ENCODE measurements around the gene KAT6B.
A peak's percentile ranks its signal among the peaks of the same experiment; 100 is the strongest.

The KAT6B gene

GRCh38 chr10:74824184-74824899 is 2.1 kb upstream of the KAT6B start:
- no peak for DNase-seq

GRCh38 chr10:74824900-74825370 is 1.5 kb upstream of the KAT6B start:
- DNase-seq = peak; percentile 14

DNA sequence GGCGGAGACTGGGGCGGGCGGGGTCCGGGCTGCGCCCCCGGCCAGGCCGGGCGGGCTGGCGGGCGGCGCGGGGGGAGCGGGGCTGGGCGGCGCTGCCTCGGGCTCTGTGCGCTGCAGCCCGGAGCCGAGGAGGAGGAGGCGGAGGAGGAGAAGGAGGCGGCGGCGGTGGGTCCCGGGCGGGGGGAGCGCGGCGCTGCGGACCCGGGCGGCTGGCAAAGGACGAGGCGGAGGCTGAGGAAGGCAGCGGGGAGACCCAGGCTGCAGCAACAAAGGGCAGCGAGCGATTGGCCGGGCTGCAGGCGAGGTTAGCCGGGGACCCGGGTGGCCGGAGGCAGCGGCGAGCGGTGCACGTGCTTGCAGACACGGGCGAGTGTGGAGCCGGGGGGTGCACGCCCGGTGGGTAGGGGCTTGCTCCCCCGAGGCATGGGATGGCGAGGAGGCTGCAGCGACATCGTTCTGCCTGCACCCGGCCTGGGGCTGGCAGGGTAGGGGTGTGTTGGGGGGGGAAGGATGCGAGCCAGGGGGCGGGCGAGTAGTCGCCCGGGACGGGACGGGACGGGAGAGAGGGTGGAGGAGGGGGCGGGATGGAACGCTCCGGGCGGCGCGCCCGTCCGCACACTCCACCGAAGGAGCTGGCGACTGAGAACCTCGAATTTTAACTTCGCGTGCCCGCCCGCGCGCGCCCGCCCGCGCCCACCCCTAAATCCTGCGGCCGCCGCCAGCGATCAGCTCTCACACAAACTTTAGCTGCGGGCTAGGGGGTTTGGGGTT is 844 bp upstream of the KAT6B start:
- peak; percentile 41 for DNase-seq

DNA sequence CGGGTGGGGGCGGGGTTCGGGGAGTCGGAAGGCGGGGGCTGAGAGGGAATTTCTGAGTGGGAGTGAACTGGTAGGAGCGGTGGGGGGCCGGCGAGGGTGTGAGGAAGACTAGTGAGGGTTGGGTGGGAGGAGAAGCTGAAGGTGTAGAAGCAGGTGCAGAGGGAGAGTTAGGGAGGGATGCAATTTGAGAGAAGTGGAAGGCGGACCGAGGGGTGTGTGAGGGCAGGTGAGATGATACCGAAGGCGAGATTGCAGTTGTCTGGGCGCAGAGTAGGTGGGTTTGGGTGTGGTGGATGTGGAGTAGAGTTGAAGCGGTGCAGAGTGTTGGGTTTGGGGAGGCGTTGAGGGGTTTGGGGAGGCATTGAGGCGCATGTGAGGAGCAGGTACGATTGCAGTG is 643 bp downstream of the KAT6B start:
- DNase-seq = no peak

GRCh38 chr10:74827694-74828093 is 1.3 kb downstream of the KAT6B start:
- no peak for DNase-seq

- no peak for DNase-seq
Observed at GRCh38 chr10:74828946-74829345, 2.5 kb downstream of the KAT6B start.

DNA sequence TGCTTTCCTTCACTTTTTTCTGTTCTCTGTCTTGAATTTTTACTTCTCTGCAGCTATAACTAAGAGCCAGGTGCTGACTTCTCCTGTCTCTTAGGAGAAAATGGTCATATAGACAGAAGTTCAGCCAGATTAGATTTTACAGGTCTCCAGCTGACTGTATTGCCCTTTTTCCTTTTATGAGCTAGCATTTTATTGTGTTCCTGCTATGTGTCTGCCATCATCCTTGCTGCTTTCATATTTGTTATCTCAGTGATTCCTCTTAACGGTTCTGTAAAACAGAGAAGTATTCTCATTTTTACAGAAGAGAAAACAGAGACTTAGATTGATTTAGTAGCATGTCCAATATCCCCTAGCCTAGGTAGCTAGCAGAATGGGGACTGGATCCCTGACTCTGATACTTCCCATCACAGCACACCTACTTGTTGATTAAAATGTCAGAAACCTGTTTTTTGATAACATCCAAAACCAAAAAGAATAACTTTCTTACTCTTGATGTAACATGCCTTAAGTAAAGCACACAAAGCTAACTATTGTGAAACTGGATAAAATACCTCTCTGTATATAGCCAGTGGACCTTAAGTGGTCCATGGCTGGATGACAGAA is 5.2 kb downstream of the KAT6B start:
- DNase-seq = no peak

GRCh38 chr10:74835963-74836362 is 9.6 kb downstream of the KAT6B start:
- DNase-seq = no peak

DNA sequence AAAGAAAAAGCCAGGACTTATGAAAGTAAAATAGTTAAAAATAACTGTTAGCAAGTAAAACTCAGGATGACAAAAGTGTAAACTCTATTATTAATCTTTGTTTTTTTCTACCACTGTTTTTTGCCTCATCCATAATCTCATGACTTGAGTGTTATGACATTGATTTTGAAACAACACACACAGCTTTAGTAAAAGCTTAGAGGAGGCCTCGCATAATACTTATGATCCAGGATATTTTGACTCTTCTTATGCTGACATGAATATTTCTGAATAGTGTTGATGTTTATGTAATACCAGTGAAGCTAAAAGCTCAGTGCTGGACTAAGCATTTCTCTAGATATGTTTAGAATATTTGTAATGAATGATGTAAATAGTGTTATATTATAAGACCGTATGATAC is 10.5 kb downstream of the KAT6B start:
- no peak for DNase-seq

DNA sequence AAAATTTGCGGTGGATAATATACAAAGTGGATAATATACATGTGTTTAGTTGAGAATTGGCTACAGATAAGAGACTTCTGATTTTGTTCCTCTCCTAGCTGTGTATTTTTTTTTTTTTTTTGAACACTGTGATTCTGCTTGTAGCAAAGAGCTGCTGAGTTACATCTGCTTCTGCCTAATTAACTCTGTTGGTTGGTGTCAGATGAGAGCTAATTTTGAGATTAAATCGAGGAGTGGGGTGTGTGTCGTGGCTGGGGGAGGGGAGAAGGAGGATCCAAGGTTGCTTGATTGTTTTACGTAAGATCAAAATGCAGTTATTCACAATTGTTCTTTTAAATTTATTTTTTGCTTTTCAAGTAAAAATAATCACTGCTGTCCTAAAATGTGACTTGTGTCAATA is 11.3 kb downstream of the KAT6B start:
- DNase-seq = no peak

GRCh38 chr10:74839708-74840107 is 13.3 kb downstream of the KAT6B start:
- no peak for DNase-seq

GRCh38 chr10:74841265-74841973 is 15.0 kb downstream of the KAT6B start:
- DNase-seq = no peak

- no peak for DNase-seq
Observed at GRCh38 chr10:74842301-74842954, 16.0 kb downstream of the KAT6B start.

DNA sequence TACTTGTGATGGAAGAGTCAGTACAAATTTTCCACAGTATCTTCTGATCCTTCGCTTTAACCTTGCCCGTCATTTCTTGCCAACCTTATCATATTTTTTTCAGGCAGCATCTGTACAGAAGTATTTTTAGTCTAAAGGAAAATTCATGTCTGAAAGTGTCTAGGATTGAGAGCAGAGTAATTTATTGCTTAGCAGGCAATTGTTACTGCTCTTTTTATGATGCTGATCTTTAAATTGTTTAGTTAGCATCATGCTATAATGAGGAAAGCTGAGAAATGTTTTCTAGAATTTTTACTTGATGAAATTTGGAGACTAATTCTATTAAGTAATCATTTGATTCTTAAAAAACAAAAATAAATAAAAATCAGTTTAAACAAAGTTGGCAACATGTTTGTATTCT is 20.6 kb downstream of the KAT6B start:
- DNase-seq = no peak

GRCh38 chr10:74851831-74852230 is 25.4 kb downstream of the KAT6B start:
- DNase-seq = no peak

DNA sequence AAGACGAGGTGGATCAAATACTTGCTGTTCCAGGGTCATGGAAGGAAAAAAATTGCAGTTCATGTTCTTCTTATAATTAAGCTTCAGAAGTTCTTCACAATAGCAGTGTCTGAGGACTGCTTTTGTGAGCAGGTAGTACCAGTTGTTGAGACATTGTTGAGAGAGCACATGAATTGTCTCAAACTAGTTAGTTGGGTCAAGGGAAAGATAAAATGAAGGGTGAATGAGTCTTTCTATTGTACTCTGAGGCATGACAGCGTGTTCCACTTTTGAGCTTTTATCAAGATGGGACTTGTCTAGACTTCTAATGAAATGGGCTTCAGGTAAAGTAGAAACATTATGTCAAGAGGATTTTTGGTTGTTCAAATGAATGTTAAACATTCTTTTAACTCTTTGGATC is 26.0 kb downstream of the KAT6B start:
- no peak for DNase-seq

GRCh38 chr10:74854610-74855009 is 28.2 kb downstream of the KAT6B start:
- no peak for DNase-seq

- no peak for DNase-seq
Observed at GRCh38 chr10:74855027-74855426, 28.6 kb downstream of the KAT6B start.

DNA sequence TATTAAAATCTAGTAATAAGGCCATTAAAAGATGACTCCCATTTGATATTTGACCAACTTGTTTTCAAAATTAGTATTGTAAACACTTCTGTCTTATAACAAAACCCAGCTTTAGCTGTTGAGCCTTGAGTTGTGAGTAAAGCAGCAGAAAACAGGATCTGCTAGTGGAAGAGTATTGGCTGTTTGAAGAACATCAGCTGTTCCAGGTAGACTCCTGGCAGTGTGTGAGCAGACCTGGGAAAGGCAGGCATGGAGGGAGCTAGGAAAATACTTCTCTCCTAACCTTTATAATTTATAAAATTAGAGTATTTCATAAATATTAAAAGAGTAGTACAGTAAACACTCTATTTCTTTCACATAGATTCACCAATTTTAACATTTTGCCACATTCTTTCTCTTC is 29.0 kb downstream of the KAT6B start:
- DNase-seq = no peak

GRCh38 chr10:74856940-74857339 is 30.5 kb downstream of the KAT6B start:
- DNase-seq = no peak

GRCh38 chr10:74857586-74857985 is 31.2 kb downstream of the KAT6B start:
- no peak for DNase-seq

GRCh38 chr10:74859546-74859945 is 33.1 kb downstream of the KAT6B start:
- DNase-seq = no peak

GRCh38 chr10:74862625-74863024 is 36.2 kb downstream of the KAT6B start:
- DNase-seq = no peak

All from fibroblast of upper back skin (primary cell).